H1 (cell line): Measurements from ENCODE around the gene TMEM156. TPM values are rescaled to one million over a fixed set of nuclear protein-coding genes. Genes with fewer than 3 reads are reported as not detected.

Experiments
- MAFK ChIP-seq: IDR thresholded peaks from 2 replicates; pipeline ENCODE4 v1.6.1; 2012; ENCODE audit warnings: low read depth, mild to moderate bottlenecking, improper control_type of control experiment, low read length
- RAD21 ChIP-seq, 2 experiments: IDR thresholded peaks in 1 of 2; conservative IDR thresholded peaks in 1 of 2; 2 replicates each; pipeline ENCODE4 v1.6.1; 2011; ENCODE audit warnings: low read depth in 2 of 2, low read length in 2 of 2, improper control_type of control experiment in 1 of 2, inconsistent platforms in 1 of 2, mild to moderate bottlenecking in 1 of 2, moderate library complexity in 1 of 2
- TEAD4 ChIP-seq: IDR thresholded peaks from 2 replicates; pipeline ENCODE4 v1.6.1; 2012; ENCODE audit warnings: low read depth, low read length, inconsistent platforms, mixed read lengths
- polyA plus RNA-seq, 7 experiments: library from polyadenylated mRNA; depleted of rRNA in 3 of 7; stranded (reverse) in 5 of 7; unstranded in 2 of 7; fragments of >200 nt in 5 of 7; fragments of 200-250 nt in 2 of 7; gene quantifications; 1 replicate in 5 of 7; 2 replicates in 1 of 7; 4 replicates in 1 of 7; pipeline versions ENCODE4 v1.2.1 to v1.2.3, GENCODE V29; 2011 to 2013; ENCODE audit warnings: missing spikeins in 2 of 7, mixed read lengths in 2 of 7
- total RNA-seq: library from RNA; stranded (reverse); fragmentation: NEBNext Ultra II Directional; extraction: Animal tissue kit (Norgen Biotek cat#: 25700); gene quantifications from 2 replicates; pipeline ENCODE4 v1.2.1, GENCODE V29; 2021

TMEM156 gene
- total and polyA plus RNA-seq, 2 of the 8 experiments (the other 6 are each of a cell fraction or from before 2014, with no cell fraction given): not detected

- TF ChIP-seq RAD21 (IDR thresholded peaks at IDR 0.05 in 1 of 2, conservative IDR thresholded peaks at IDR 0.05 in 1 of 2; ENCODE audit: low read depth in 2 of 2, low read length in 2 of 2): peak; percentile 14 to 25; a peak in 3 of 4 replicates
- no peak for TF ChIP-seq MAFK
- TF ChIP-seq TEAD4: peak; percentile 80
- TF ChIP-seq, all 59 proteins: peak for 11
Measured at GRCh38 chr4:39044364-39044955, 12.3 kb upstream of the TMEM156 start (continued).
